SHP77 treated with DMSO at 0.1 percent for 48 hours (cell line): ENCODE measurements around the gene PICK1.

Source experiments
- DNase-seq: peaks from one replicate; lab custom pipeline; 2025; lab: John Stamatoyannopoulos, UW

The PICK1 gene

GRCh38 chr22:38089474-38089851, 32.3 kb downstream of the PICK1 start:
- DNase-seq, result no peak

- DNase-seq, result no peak
These were observed 39.9 kb downstream of the PICK1 start for GRCh38 chr22:38097058-38097457.

- no peak for DNase-seq
These were observed 40.6 kb downstream of the PICK1 start for GRCh38 chr22:38097557-38098409.

GRCh38 chr22:38098410-38099249, 41.4 kb downstream of the PICK1 start:
- no peak for DNase-seq

- DNase-seq, result no peak
These were observed 46.4 kb downstream of the PICK1 start for GRCh38 chr22:38103641-38104040.

GRCh38 chr22:38104084-38104483, 46.9 kb downstream of the PICK1 start:
- DNase-seq, result no peak

- no peak for DNase-seq
These were observed 49.8 kb downstream of the PICK1 start for GRCh38 chr22:38106814-38107578.

- DNase-seq, result no peak
These were observed 50.7 kb downstream of the PICK1 start for GRCh38 chr22:38107692-38108515.

GRCh38 chr22:38108561-38109319, 51.5 kb downstream of the PICK1 start:
- DNase-seq, result no peak

- DNase-seq, result no peak
These were observed 52.3 kb downstream of the PICK1 start for GRCh38 chr22:38109371-38110001.

GRCh38 chr22:38110008-38110862, 53.0 kb downstream of the PICK1 start, which contains the start of gene BAIAP2L2:
BAIAP2L2 (minus strand) TSS chr22:38110684; CDS start chr22:38110525, 159 bp downstream.
- DNase-seq, result no peak

- DNase-seq, result no peak
These were observed 54.0 kb downstream of the PICK1 start for GRCh38 chr22:38110863-38111852.

- DNase-seq, result no peak
These were observed 54.7 kb downstream of the PICK1 start for GRCh38 chr22:38111925-38112355.

GRCh38 chr22:38112381-38112780, 55.2 kb downstream of the PICK1 start:
- no peak for DNase-seq

- DNase-seq, result peak; percentile 23
These were observed 57.5 kb downstream of the PICK1 start for GRCh38 chr22:38114484-38115398.

GRCh38 chr22:38115423-38116205, 58.4 kb downstream of the PICK1 start:
- DNase-seq, result no peak
